Liver (tissue), 9 donors: Measurements from ENCODE around the gene SMC1A. TPM values are rescaled to one million over a fixed set of nuclear protein-coding genes. Genes with fewer than 3 reads are reported as not detected.

Experiments used
- DNase-seq: peaks from one replicate; pipeline ENCODE4 v3.0.0-alpha.2; 2017; ENCODE audit warnings: low spot score
- H3K27ac ChIP-seq, 2 donors: one replicate each; pipeline ENCODE4 v1.7.0; 2013; ENCODE audit warnings: inconsistent platforms in 2 of 2, low read length in 2 of 2, control low read depth in 1 of 2, low read depth in 1 of 2, mild to moderate bottlenecking in 1 of 2
- H3K27me3 ChIP-seq, 4 donors: one replicate each; pipeline versions ENCODE4 v1.6.1 to v1.7.0; 2013; ENCODE audit warnings: low read length in 3 of 4, inconsistent platforms in 1 of 4, mild to moderate bottlenecking in 1 of 4, moderate library complexity in 1 of 4; ENCODE audit not compliant: control insufficient read depth in 4 of 4, insufficient read depth in 4 of 4
- H3K36me3 ChIP-seq, 4 donors: one replicate each; pipeline versions ENCODE4 v1.6.1 to v1.7.0; 2013; ENCODE audit warnings: low read length in 3 of 4, mild to moderate bottlenecking in 3 of 4, low read depth in 1 of 4, moderate library complexity in 1 of 4; ENCODE audit not compliant: control insufficient read depth in 4 of 4, insufficient read depth in 3 of 4
- H3K4me1 ChIP-seq, 4 donors: one replicate each; pipeline versions ENCODE4 v1.6.1 to v1.7.0; 2013; ENCODE audit warnings: low read length in 3 of 4, mild to moderate bottlenecking in 3 of 4, moderate library complexity in 1 of 4; ENCODE audit not compliant: control insufficient read depth in 4 of 4, insufficient read depth in 4 of 4
- H3K4me3 ChIP-seq, 3 donors: one replicate each; pipeline versions ENCODE4 v1.6.1 to v1.7.0; 2013; ENCODE audit warnings: low read length in 3 of 3, control low read depth in 1 of 3, low read depth in 1 of 3, mild to moderate bottlenecking in 1 of 3
- H3K9ac ChIP-seq, 2 donors: one replicate each; pipeline ENCODE4 v1.7.0; 2013; ENCODE audit warnings: low read length in 2 of 2, mild to moderate bottlenecking in 2 of 2, moderate library complexity in 2 of 2, control low read depth in 1 of 2, low read depth in 1 of 2
- H3K9me3 ChIP-seq, 4 donors: one replicate each; pipeline versions ENCODE4 v1.6.1 to v1.7.0; 2013; ENCODE audit warnings: low read length in 3 of 4; ENCODE audit not compliant: control insufficient read depth in 4 of 4
- CTCF ChIP-seq: fragments of 150-350 bp; IDR thresholded peaks from 2 replicates; pipeline ENCODE4 v1.5.1; 2017; ENCODE audit warnings: improper control_type of control experiment, low read depth, low read length; ENCODE audit not compliant: missing input control
- EGR1 ChIP-seq, 2 donors: IDR thresholded peaks; 2 replicates each; pipeline ENCODE4 v1.6.1; 2016 to 2018; ENCODE audit warnings: antibody characterized with exemption in 2 of 2, low read depth in 2 of 2
- FOXA1 ChIP-seq: IDR thresholded peaks from 2 replicates; pipeline ENCODE4 v1.6.1; 2016; ENCODE audit warnings: antibody characterized with exemption
- FOXA2 ChIP-seq: IDR thresholded peaks from 2 replicates; pipeline ENCODE4 v1.6.1; 2016; ENCODE audit warnings: antibody characterized with exemption
- GABPA ChIP-seq, 2 donors: IDR thresholded peaks in 1 of 2; conservative IDR thresholded peaks in 1 of 2; 2 replicates each; pipeline ENCODE4 v1.6.1; 2016; ENCODE audit warnings: antibody characterized with exemption in 2 of 2, mild to moderate bottlenecking in 1 of 2, moderate library complexity in 1 of 2
- HNF4A ChIP-seq, 2 donors: conservative IDR thresholded peaks; 2 replicates each; pipeline ENCODE4 v1.6.1; 2016; ENCODE audit warnings: antibody characterized with exemption in 2 of 2, mild to moderate bottlenecking in 2 of 2
- HNF4G ChIP-seq: IDR thresholded peaks from 2 replicates; pipeline ENCODE4 v1.6.1; 2016; ENCODE audit warnings: antibody characterized with exemption
- JUND ChIP-seq, 2 donors: IDR thresholded peaks; 2 replicates each; pipeline ENCODE4 v1.6.1; 2016; ENCODE audit warnings: antibody characterized with exemption in 2 of 2
- MAX ChIP-seq: IDR thresholded peaks from 2 replicates; pipeline ENCODE4 v1.6.1; 2016; ENCODE audit warnings: antibody characterized with exemption
- NR2F2 ChIP-seq: IDR thresholded peaks from 2 replicates; pipeline ENCODE4 v1.6.1; 2016; ENCODE audit warnings: antibody characterized with exemption
- RAD21 ChIP-seq, 2 donors: IDR thresholded peaks; 2 replicates each; pipeline ENCODE4 v1.6.1; 2016; ENCODE audit warnings: antibody characterized with exemption in 2 of 2, mild to moderate bottlenecking in 2 of 2
- REST ChIP-seq: IDR thresholded peaks from 2 replicates; pipeline ENCODE4 v1.6.1; 2016; ENCODE audit warnings: antibody characterized with exemption, mild to moderate bottlenecking
- RXRA ChIP-seq, 2 donors: IDR thresholded peaks; 2 replicates each; pipeline ENCODE4 v1.6.1; 2017 to 2018; ENCODE audit warnings: antibody characterized with exemption in 2 of 2, mild to moderate bottlenecking in 1 of 2
- SP1 ChIP-seq: IDR thresholded peaks from 2 replicates; pipeline ENCODE4 v1.6.1; 2018; ENCODE audit warnings: antibody characterized with exemption, mild to moderate bottlenecking
- TAF1 ChIP-seq: conservative IDR thresholded peaks from 2 replicates; pipeline ENCODE4 v1.6.1; 2016; ENCODE audit warnings: antibody characterized with exemption, mild to moderate bottlenecking
- YY1 ChIP-seq: IDR thresholded peaks from 2 replicates; pipeline ENCODE4 v1.6.1; 2016; ENCODE audit warnings: antibody characterized with exemption, mild to moderate bottlenecking
- WGBS: extraction: QIAGEN DNeasy Blood & Tissue Kit; methylation state at CpG from one replicate; pipeline ENCODE4 v1.1.7; 2013; 5-methylcytosine and 5-hydroxymethylcytosine counted together
- polyA plus RNA-seq, 2 donors: library from polyadenylated mRNA; stranded (reverse) in 1 of 2; unstranded in 1 of 2; fragments of 200-250 nt in 1 of 2; fragments of >200 nt in 1 of 2; fragmentation: Nextera tagmentation in 1 of 2; extraction: Ambion mirVana in 1 of 2; gene quantifications; one replicate each; pipeline versions ENCODE4 v1.2.1 to v1.2.3, GENCODE V29; 2013 to 2015
- total RNA-seq, 2 donors: library from RNA; depleted of rRNA; stranded (reverse); fragments of >200 nt; gene quantifications; one replicate each; pipeline ENCODE4 v1.2.3, GENCODE V29; 2014
- TF ChIP-seq, protein P1 (sequence below): IDR thresholded peaks from 2 replicates; pipeline ENCODE4 v1.6.1; 2016; ENCODE audit warnings: antibody characterized with exemption
- TF ChIP-seq, protein P2 (sequence below): IDR thresholded peaks from 2 replicates; pipeline ENCODE4 v1.6.1; 2016; ENCODE audit warnings: antibody characterized with exemption
- donor health status: healthy.
- donor health status: healthy.
- donor health status: healthy.
- donor health status: healthy.
- donor health status: healthy.

Gene SMC1A
- total and polyA plus RNA-seq, 4 donors = 11.0 to 25.6 (median 18.2) TPM

GRCh38 chrX:53383376-53384076 lies 38.9 kb downstream of the SMC1A start:
- H3K9me3 ChIP-seq = no peaks in the 10 kb centered on the region
- H3K4me1 ChIP-seq = no peaks in the 10 kb centered on the region
- TF ChIP-seq RAD21 (IDR thresholded peaks at IDR 0.05) = no peak
- no peak for TF ChIP-seq FOXA2
- TF ChIP-seq RXRA (IDR thresholded peaks at IDR 0.05) = no peak
- TF ChIP-seq YY1 = no peak
- TF ChIP-seq JUND (IDR thresholded peaks at IDR 0.05) = no peak
- TF ChIP-seq HNF4G = no peak
- TF ChIP-seq CTCF = no peak
- no peak for TF ChIP-seq TAF1
- no peak overlapping the region for H3K9ac ChIP-seq
- no peaks in the 10 kb centered on the region for H3K27me3 ChIP-seq
- H3K36me3 ChIP-seq = peaks cover 3 to 68% (median 36%) of the 10 kb centered on the region in 4 donors
- DNase-seq = no peak
- H3K27ac ChIP-seq = no peak overlapping the region
- no peak overlapping the region for H3K4me3 ChIP-seq
- 95% methylated on average over 4 of the region's 4 CpGs for WGBS

GRCh38 chrX:53379747-53380146 lies 42.7 kb downstream of the SMC1A start:
- H3K36me3 ChIP-seq = peaks cover 6 to 65% (median 37%) of the 10 kb centered on the region in 4 donors
- 86% methylated on average over 4 of the region's 4 CpGs for WGBS
- no peak overlapping the region for H3K27ac ChIP-seq

More at GRCh38 chrX:53379747-53380146, 42.7 kb downstream of the SMC1A start:
- Histone ChIP-seq H3K4me1 (no peaks in the 10 kb centered on the region), H3K27me3 (no peaks in the 10 kb centered on the region), H3K9me3 (no peaks in the 10 kb centered on the region), H3K9ac (no peak overlapping the region), H3K4me3 (no peak overlapping the region)
- no peak for DNase-seq
- TF ChIP-seq GABPA (IDR thresholded peaks at IDR 0.05 in 1 of 2, conservative IDR thresholded peaks at IDR 0.05 in 1 of 2) = no peak
- no peak for TF ChIP-seq TAF1
- TF ChIP-seq REST = no peak
- TF ChIP-seq SP1 = no peak
- TF ChIP-seq FOXA1 = no peak
- no peak for TF ChIP-seq HNF4A (conservative IDR thresholded peaks at IDR 0.05)
- TF ChIP-seq FOXA2 = no peak
- TF ChIP-seq RAD21 (IDR thresholded peaks at IDR 0.05) = no peak
- TF ChIP-seq HNF4G = no peak
- no peak for TF ChIP-seq NR2F2
- TF ChIP-seq CTCF = no peak
- no peak for TF ChIP-seq MAX
- no peak for TF ChIP-seq RXRA (IDR thresholded peaks at IDR 0.05)
- TF ChIP-seq EGR1 (IDR thresholded peaks at IDR 0.05; ENCODE audit: low read depth in 2 of 2) = no peak
- TF ChIP-seq YY1 = no peak
- TF ChIP-seq, protein P1, sequence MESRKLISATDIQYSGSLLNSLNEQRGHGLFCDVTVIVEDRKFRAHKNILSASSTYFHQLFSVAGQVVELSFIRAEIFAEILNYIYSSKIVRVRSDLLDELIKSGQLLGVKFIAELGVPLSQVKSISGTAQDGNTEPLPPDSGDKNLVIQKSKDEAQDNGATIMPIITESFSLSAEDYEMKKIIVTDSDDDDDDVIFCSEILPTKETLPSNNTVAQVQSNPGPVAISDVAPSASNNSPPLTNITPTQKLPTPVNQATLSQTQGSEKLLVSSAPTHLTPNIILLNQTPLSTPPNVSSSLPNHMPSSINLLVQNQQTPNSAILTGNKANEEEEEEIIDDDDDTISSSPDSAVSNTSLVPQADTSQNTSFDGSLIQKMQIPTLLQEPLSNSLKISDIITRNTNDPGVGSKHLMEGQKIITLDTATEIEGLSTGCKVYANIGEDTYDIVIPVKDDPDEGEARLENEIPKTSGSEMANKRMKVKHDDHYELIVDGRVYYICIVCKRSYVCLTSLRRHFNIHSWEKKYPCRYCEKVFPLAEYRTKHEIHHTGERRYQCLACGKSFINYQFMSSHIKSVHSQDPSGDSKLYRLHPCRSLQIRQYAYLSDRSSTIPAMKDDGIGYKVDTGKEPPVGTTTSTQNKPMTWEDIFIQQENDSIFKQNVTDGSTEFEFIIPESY = no peak
- TF ChIP-seq, protein P2, sequence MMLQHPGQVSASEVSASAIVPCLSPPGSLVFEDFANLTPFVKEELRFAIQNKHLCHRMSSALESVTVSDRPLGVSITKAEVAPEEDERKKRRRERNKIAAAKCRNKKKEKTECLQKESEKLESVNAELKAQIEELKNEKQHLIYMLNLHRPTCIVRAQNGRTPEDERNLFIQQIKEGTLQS = no peak
- no peak for TF ChIP-seq JUND (IDR thresholded peaks at IDR 0.05)
